Measurements from ENCODE around the gene KCTD8. TPM values are rescaled to one million over a fixed set of nuclear protein-coding genes. Genes with fewer than 3 reads are reported as not detected.

The KCTD8 gene
- total RNA-seq, 4 donors from 2014 or later: 0.51 to 3.9 (median 2.5) TPM

DNA sequence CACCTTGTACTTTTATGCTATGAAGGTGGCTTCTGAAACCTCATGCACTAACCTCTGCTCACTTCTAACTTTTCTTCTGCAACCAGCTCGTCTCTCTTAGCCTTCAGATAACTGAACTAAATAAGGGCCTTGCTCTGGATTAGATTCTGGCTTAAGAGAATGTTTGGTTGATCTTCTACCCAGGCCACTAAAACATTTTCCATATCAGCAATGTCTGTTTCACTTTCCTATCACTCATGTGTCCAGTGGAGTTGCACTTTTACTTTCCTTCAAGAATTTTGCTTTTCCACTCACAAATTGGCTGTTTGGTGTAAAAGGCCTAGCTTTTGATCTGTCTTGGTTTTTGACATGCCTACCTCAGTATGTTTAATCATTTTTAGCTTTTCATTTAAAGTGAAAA, 105.8 kb downstream of the KCTD8 start:
- no peak for DNase-seq
- Histone ChIP-seq H3K4me1 (no peaks in the 10 kb centered on the region), H3K27ac (no peak overlapping the region), H3K9me3 (no peaks in the 10 kb centered on the region), H3K4me3 (no peak overlapping the region), H3K36me3 (no peaks in the 10 kb centered on the region), H3K27me3 (no peaks in the 10 kb centered on the region)
- no peak for TF ChIP-seq CTCF (IDR thresholded peaks at IDR 0.05)
- TF ChIP-seq POLR2A (IDR thresholded peaks at IDR 0.05): no peak
- intact Hi-C loops (cut with DNase I; ENCODE audit: low total_unique reads): no loop called here

DNA sequence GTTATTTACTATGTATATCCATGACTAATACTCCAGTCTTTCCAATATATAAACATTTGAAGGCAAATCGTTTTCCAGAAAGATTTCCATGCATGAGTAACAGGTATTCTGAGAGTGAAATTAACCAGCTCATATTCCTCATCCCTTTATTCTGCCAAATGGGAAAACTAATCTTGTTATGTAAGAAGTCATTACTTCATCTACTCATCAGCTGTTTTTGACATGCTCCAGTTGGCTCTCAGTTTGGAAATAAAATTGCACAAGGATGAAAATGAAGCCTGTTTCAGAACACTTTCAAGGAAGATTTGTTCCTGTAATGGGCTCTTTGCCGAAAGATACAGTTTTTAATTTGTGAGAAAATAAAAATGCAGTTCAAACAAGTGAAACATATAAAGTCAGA, 121.9 kb downstream of the KCTD8 start:
- DNase-seq: no peak
- peaks cover 0 to 4% of the 10 kb centered on the region in 2 donors for H3K4me1 ChIP-seq
- no peaks in the 10 kb centered on the region for H3K27me3 ChIP-seq
- H3K36me3 ChIP-seq: no peaks in the 10 kb centered on the region
- no peak overlapping the region for H3K27ac ChIP-seq
- no peak overlapping the region for H3K4me3 ChIP-seq
- no peak for TF ChIP-seq CTCF (IDR thresholded peaks at IDR 0.05)
- no peak for TF ChIP-seq POLR2A (IDR thresholded peaks at IDR 0.05)
- intact Hi-C loops (cut with DNase I; ENCODE audit: low total_unique reads): no loop called here
- H3K9me3 ChIP-seq: no peaks in the 10 kb centered on the region

- H3K27ac ChIP-seq: no peak overlapping the region
- H3K36me3 ChIP-seq: no peaks in the 10 kb centered on the region
- intact Hi-C loops (cut with DNase I; ENCODE audit: low total_unique reads): no loop called here
- TF ChIP-seq POLR2A (IDR thresholded peaks at IDR 0.05) (no peak), CTCF (IDR thresholded peaks at IDR 0.05) (no peak)
- H3K4me3 ChIP-seq: no peak overlapping the region
- H3K9me3 ChIP-seq: no peaks in the 10 kb centered on the region
- no peaks in the 10 kb centered on the region for H3K4me1 ChIP-seq
- DNase-seq: no peak
- no peaks in the 10 kb centered on the region for H3K27me3 ChIP-seq
Measured at GRCh38 chr4:44320833-44321232, 127.8 kb downstream of the KCTD8 start.

DNA sequence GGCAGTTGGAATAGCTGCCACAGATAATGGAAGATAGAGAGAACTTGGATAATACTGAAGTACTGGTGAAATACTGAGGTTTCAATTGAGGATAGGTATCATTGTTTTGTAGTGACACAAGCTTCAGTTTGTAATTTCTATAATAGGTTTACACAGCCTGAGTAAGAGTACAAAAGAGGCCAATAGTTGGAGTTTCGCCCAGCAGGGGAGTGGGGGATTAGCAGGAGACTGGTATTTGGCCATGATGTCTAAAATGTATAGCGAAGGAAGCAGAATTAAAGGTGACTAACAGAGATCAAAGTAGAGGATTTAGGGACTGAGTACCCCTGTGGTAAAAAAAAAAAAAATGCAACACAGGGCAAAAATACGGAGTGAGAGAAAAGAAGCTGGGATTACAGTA, 129.5 kb downstream of the KCTD8 start:
- DNase-seq: no peak
- Histone ChIP-seq H3K36me3 (no peaks in the 10 kb centered on the region), H3K9me3 (no peaks in the 10 kb centered on the region), H3K4me3 (no peak overlapping the region), H3K27me3 (no peaks in the 10 kb centered on the region), H3K27ac (no peak overlapping the region), H3K4me1 (no peaks in the 10 kb centered on the region)
- intact Hi-C loops (cut with DNase I; ENCODE audit: low total_unique reads): no loop called here
- no peak for TF ChIP-seq CTCF (IDR thresholded peaks at IDR 0.05)
- no peak for TF ChIP-seq POLR2A (IDR thresholded peaks at IDR 0.05)

DNA sequence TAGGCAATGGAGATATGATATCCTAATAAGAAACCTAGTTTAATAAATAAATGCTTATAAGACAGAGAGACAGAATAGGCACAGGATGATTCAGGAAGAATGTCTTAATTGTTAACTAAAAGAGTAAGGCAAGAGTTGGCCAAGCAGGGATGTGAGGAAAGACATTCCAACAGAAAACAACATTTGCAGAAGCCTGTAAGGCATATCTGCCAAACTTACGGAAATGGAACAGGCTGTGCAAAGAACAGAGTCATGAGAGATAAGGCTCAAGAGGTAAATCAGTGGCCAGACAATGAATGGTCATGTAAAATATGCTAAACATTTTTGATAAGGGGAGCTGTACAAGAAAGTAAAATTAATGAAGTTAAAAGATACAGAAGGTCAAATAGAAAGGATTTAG, 134.9 kb downstream of the KCTD8 start:
- H3K27me3 ChIP-seq: no peaks in the 10 kb centered on the region
- no peaks in the 10 kb centered on the region for H3K4me1 ChIP-seq
- no peaks in the 10 kb centered on the region for H3K9me3 ChIP-seq
- intact Hi-C loops (cut with DNase I; ENCODE audit: low total_unique reads): no loop called here
- TF ChIP-seq POLR2A (IDR thresholded peaks at IDR 0.05) (no peak), CTCF (IDR thresholded peaks at IDR 0.05) (no peak)
- no peaks in the 10 kb centered on the region for H3K36me3 ChIP-seq
- no peak for DNase-seq
- H3K27ac ChIP-seq: no peak overlapping the region
- no peak overlapping the region for H3K4me3 ChIP-seq
